DMS79 (cell line): Measurements from ENCODE around the gene MYH7.

ENCODE experiments used
- DNase-seq: peaks from one replicate; lab custom pipeline; 2025; lab: John Stamatoyannopoulos, UW

Gene MYH7

GRCh38 chr14:23366426-23366921 lies 69.0 kb downstream of the MYH7 start:
- peak; percentile 78 for DNase-seq

GRCh38 chr14:23365732-23366425 lies 69.6 kb downstream of the MYH7 start:
- DNase-seq = peak; percentile 89

DNA sequence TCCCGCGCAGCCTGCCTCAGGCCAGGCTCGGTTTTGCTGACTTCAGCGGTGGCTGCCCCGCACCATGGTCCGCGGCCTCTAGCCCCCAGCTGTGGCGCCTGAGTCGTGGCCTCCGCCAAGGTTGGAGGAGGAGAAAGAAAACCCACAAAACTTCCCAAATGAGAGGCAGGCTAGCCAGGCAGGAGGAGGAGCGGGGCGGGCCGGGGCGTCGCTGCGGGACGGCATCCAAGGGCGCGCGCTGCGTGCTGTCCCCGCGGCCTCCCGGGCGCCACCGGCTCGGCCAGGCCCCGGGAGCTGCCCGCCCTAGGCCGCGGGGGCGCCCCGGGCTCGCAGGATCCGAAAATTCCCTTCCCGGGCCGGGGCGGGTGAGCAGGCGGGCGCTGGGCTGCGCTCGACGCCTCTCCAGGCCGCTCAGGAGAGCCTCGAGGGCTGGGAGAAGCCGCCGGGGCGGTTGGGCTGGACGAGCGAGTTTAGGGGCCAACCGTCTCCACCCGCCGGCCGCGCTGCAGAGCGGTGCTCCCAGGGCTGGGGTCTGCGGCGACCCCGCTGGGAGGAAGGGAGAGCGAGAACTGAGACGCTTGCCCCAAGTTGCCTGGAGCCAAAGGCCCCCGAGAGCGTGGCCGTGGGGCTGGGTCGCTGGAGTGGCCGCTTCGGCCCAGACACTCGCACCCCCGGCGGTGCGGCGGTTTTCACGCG lies 70.3 kb downstream of the MYH7 start, which contains the start of gene EFS:
Gene EFS, minus strand, starts transcription at position 137 of the 696 bp plus-strand sequence. CDS start 147 bp downstream, outside the sequence.
- no peak for DNase-seq

- peak; percentile 97 for DNase-seq
Measured at GRCh38 chr14:23364164-23365035, 71.1 kb downstream of the MYH7 start.
